Esophagus squamous epithelium (tissue), 4 donors: ENCODE measurements around the gene SORD.

ENCODE experiments used
- POLR2A ChIP-seq, 4 donors: fragments of 450-650 bp; IDR thresholded peaks; one replicate each; pipeline ENCODE4 v1.6.1; 2017; ENCODE audit warnings: antibody characterized with exemption in 4 of 4, mild to moderate bottlenecking in 4 of 4, moderate library complexity in 3 of 4
- TF ChIP-seq, protein P1 (sequence below), 6 experiments: fragments of 450-650 bp in 4 of 6; fragments of 200-600 bp in 2 of 6; sonication (generic) in 2 of 6; IDR thresholded peaks; one replicate each; pipeline ENCODE4 v1.5.1; 2016 to 2019; ENCODE audit warnings: antibody characterized with exemption in 6 of 6, mild to moderate bottlenecking in 4 of 6, moderate library complexity in 4 of 6

- TF ChIP-seq, protein P1, sequence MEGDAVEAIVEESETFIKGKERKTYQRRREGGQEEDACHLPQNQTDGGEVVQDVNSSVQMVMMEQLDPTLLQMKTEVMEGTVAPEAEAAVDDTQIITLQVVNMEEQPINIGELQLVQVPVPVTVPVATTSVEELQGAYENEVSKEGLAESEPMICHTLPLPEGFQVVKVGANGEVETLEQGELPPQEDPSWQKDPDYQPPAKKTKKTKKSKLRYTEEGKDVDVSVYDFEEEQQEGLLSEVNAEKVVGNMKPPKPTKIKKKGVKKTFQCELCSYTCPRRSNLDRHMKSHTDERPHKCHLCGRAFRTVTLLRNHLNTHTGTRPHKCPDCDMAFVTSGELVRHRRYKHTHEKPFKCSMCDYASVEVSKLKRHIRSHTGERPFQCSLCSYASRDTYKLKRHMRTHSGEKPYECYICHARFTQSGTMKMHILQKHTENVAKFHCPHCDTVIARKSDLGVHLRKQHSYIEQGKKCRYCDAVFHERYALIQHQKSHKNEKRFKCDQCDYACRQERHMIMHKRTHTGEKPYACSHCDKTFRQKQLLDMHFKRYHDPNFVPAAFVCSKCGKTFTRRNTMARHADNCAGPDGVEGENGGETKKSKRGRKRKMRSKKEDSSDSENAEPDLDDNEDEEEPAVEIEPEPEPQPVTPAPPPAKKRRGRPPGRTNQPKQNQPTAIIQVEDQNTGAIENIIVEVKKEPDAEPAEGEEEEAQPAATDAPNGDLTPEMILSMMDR (IDR thresholded peaks at IDR 0.05) = no peak
- TF ChIP-seq POLR2A (IDR thresholded peaks at IDR 0.05) = no peak
Measured at GRCh38 chr15:45122719-45123118, 99.7 kb downstream of the SORD start.
